GM18499 (cell line): Measurements from ENCODE around the gene ATF7.

Experiments used
- ATAC-seq: cut with Tn5 transposase; IDR thresholded peaks from one replicate; pipeline ENCODE4 v1.9.1; 2021; ENCODE audit warnings: moderate number of reproducible peaks; ENCODE audit not compliant: insufficient read depth, unreplicated experiment

Gene ATF7

DNA sequence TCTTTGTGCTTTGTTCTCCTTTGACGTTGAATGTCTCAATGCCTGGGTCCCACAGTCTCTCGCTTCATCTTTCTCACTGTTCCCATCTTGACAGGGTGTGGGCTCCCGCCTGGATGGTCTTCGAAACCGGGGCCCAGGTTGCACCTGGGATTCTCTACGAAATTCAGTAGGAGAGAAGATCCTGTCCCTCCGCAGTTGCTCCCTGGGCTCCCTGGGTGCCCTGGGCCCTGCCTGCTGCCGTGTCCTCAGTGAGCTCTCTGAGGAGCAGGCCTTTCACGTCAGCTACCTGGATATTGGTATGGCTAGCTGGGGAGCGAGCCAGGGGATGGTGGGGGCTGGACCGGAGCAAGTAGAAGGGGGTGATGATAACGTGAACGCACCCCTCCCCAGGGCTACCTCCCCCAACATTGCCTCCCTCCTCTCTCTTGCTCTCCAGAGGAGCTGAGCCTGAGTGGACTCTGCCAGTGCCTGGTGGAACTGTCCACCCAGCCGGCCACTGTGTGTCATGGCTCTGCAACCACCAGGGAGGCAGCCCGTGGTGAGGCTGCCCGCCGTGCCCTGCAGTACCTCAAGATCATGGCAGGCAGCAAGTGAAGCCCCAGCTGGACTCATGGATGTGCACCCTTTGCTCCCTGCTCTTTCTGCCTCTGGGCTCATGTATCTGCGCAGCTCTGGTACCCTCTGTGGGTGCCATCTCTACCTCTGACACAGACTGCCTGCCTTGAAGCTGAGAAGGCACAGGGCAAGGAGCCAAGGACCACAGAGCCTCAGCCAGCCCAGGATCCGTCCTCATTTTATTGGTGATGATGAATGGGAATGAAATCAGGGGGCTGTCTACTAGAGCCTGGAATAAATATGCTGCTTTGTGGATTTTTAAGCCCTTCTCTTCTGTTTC is 120.4 kb downstream of the ATF7 start:
- no peak for ATAC-seq

DNA sequence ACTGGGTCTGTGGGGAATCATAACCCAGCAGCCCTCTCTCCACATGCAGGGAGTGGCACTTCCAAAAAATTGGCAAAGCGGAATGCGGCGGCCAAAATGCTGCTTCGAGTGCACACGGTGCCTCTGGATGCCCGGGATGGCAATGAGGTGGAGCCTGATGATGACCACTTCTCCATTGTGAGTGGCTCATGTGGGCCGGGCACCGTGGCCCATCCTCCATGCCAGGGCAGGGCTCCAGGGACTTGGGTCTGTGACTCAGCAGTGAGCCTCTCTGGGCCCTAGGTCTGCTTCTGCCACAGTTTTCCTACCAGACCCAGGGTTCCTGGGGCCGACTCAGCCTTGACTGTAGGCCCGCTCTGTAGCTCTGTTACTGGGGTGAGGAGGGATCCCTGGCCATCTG is 121.1 kb downstream of the ATF7 start:
- no peak for ATAC-seq

DNA sequence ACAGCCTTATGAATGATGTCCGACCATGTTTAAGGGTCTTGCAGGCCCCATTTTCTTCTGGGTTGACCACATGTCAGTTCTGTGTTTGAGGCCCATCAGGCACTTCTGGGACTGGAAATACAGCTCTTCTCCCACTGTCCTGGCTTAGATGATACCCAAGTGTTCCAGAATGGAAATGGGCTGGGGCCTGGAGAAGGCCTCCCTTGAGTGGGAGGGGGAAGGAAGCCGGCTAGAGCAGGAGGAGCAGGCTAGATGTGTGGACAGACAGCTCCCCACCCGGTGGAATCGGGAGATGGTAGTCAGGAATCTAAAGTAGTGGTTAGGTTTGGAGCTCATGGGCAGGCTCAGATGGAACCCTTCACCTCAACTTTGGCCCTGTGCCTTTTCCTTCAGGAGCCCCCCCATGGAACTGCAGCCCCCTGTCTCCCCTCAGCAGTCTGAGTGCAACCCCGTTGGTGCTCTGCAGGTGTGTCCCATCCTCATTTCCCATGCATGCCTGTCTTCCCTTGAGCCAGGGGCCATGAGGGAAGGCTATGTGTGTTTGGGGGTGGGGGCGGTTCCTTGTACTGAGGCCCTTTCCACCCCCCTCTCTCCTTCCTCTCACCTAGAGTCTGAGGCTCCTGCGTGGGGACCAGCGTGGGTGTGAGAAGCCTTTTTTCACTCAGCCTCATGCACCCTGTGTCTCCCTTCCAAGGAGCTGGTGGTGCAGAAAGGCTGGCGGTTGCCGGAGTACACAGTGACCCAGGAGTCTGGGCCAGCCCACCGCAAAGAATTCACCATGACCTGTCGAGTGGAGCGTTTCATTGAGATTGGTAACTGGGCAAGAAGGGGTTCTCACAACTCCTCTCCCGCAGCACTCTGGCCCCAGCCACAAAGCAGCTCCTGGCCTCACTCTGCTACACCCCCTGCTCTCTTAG is 121.9 kb downstream of the ATF7 start:
- ATAC-seq, result no peak

DNA sequence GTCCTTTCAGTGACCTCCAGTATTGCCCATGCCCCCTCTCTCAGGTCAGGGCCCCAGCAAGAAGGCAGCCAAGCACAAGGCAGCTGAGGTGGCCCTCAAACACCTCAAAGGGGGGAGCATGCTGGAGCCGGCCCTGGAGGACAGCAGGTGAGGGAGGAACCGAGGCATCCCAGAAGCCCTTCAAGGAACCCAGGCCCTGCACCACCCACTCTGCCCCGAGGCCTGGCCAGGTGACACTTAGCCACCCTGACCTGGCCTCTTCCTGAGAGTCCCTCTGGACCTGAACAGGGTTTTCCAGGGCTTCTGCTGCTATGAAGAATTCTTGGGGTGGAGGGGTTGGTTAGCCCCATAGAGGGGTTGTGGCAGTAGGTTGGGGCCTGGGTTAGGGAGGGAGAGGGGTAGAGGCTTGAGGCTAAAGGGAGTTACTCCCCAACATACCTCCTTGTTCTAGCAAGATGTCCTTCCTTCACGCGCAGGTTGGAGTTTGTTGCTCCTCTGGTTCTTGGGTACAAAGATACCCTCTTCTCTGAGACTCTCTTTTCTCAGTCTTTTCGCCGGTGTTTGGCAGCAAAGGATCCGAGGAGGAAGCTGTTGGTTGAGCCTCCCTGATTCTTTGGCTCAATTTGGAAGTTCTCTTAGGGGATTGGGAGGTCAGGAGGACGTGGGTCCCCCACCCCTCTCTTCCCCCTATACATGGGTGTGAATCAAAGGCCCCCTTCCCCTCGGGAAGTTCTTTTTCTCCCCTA is 123.0 kb downstream of the ATF7 start:
- ATAC-seq, result no peak

DNA sequence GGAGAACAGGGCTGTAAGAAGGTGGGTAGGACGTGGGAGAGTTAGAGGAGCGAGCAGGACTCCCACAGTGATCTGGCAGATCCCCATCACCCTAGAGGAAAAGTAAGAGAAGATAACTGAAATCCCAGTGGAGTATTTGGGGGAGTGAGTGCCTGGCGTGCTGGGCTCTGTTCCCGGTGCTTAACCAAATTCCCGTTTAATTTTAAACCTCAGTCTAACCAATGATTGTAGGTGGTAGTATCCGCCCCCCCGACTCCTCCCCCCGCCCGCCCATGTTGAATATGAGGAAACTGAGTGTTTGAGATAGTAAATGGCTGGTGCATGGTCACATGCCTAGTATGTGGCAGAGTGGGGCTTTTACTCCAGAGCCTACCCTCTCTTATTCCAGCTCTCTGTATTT is 123.9 kb downstream of the ATF7 start:
- no peak for ATAC-seq

DNA sequence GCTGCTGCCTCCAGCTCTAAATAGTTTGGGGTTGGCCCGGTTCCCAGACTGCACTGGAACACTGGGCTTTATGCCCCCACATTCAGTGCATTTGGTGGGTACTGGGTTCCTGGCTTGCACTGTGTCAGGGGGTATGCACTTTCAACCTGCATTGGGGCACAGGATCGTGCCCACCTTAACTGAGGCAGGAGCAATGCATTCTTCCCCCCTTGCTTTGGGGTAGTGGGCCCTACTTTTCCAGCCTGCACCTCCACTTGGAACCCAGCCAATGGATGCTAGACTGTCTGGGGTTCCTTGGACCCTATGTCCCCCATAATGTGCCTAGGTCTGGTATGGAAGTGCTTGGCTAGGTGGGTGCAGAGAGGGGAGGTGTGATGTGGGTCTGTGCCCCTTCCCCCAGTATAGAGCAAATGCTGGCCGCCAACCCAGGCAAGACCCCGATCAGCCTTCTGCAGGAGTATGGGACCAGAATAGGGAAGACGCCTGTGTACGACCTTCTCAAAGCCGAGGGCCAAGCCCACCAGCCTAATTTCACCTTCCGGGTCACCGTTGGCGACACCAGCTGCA is 124.5 kb downstream of the ATF7 start:
- ATAC-seq, result no peak

DNA sequence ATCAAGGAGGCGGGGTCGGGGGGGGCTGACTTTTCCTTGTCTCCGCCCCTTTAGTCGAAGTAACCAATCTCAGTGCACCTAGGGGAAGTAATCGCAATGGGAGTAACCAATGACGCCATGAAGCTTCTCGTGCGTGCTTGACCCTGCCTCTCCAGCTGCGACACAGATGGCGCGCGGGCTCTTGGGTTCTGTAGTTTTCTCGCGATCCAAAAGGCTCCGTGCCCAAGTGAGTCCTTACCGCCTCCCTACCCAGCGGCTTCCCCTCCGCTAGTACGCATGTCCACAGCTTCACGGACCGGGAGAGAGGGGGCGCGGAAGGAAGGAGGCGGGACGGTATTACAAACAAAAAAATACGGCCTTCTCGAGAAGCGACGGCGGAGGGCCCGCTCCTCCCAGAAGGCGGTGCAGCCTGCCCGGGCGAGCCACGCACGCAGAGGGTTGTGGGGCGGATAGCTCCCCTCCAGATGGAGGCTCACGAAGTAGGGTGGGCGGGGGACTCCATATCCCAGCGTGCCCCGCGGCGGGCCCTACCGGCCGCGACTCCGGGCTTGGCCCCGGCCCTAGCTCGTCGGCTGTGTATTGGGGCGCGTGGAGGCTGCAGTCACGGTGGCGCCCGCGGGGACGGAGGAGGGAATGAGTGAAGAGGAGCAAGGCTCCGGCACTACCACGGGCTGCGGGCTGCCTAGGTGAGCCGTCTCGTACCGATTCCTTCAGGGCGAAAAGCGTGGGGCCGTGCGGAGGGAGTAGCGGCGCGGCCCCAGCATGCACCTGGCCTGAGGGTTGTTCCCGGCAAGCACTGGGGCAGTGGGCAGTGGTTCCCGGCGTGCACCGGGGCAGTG is 125.2 kb downstream of the ATF7 start, which contains the start of gene TARBP2:
Gene TARBP2, plus strand, starts transcription at position 508 of the 839 bp plus-strand sequence. Its CDS starts 126 bp downstream, at position 634.
- peak; percentile 72 for ATAC-seq

DNA sequence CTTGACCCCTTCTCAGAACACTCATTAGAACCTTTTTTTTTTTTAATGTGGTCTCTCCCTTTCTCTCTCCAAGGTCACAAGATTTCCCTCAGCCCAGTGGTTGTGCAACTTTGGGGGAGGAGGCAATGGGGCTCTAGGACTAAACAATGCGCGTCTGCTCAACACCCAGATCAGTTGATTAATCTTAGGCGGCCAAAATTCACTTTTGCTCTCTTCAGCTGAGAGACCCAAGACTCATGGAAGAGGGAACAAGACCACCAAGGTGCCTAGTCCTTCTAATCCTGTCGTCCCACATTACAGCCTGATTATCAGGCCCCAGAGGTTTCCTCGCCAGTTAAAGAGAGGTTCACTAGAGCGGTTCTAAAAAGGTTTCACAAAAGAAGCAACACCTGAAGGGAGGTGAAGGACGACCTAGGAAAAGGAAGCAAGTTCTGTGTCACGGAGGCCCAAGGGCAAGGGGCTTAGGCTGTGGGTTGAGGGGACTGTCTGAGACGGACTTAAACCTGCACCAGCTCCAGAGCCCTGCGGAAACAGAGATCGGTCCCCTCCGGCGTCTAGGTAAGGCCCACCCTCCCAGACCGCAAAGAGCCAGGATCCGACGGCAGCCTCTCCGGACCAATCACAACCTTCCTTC is 125.9 kb downstream of the ATF7 start:
- ATAC-seq, result no peak

DNA sequence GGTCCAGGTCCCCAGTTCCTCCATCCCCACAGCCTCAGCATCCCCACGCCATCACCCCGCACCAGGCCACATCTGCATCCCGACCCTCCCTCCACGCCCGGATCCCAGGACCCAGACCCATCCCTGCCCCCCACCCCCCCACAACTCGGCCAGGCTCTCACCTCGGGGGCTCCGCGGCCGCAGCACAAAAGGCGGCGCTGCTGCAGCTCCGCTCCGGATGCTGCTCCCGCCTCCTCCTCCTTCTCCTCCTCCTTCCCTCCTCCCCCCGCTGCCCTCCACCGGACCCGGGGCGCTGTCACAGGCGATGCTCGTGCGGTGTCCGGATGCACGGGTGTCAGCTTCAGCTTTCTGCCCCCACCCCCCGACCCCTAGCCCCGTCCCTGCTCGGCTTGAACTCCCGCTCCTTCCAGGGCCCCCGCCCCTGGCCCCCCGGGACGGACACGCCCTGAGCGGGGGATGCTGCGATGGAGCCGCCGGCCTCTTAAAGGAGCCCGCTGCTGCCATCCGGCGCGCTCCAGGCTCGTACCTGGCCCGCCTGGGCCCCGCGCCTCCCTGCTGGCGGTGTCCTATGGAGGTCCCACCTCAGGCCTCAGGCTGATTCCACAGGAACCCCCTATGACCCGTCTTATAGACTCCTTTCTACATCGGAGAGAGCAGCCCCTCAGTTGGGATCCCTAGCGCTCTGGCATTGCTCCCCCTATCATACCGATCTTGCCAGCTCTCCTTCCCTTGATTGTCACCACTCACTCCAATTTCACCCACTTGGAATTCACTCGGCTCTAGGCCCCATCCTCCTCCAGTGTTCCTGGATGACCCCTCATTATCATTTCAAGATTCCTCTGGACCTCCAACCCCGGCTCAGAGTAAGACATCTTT is 126.7 kb downstream of the ATF7 start, which contains the start of gene MAP3K12:
Gene MAP3K12, minus strand, starts transcription at position 193 of the 876 bp plus-strand sequence. CDS start 12,067 bp downstream, outside the sequence.
- no peak for ATAC-seq

DNA sequence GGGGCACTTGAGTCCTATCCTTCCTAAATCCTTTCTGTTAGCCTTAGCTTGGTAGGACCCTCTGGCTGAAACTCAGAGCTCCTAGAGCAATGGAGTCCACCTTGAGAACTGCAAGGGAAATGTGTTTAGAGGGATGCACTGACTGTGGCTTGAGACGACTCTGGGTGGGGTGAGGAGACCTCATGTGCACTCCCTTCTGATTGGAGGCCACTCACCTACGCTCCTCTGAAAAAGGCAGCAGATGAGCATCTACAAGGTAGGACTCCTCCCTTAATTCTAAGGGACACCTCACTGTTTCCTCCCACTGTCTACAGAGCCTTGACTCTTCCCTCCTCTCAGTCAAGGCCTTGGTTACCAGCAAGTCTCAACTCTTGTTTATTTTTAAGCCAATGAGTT is 127.9 kb downstream of the ATF7 start:
- ATAC-seq, result no peak

DNA sequence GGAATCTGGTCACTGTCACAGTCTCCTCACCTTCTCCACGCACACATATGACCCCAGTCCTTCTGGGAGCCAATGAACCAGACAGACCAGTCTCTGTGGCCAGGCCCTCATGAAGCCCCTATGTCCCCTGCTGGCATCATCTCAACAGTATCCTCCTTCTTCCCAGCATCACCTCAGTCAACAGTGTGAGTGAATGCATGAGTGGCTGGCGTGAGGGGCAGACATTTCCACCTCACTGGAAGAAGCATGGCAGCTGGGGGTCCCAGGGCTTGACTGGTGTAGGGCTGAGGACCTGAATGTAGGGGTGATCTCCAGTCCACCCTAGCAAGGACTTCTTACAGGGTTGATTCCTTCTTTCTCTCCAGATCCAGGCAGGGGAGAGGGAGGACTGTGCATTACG is 128.7 kb downstream of the ATF7 start:
- ATAC-seq, result no peak

DNA sequence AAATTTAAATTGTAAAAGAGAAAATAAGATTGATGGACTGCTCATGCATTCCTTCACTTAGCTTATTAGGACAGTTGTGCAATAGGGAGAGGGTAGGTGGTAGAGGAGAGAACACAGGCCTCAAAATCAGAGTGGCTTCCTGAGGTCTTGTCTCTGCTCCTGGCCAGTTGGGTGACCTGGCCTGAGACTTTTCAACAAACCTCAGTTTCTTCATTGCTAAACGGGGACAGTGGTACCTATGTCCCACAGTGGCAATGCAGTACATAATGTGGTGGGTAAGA is 129.5 kb downstream of the ATF7 start:
- no peak for ATAC-seq

DNA sequence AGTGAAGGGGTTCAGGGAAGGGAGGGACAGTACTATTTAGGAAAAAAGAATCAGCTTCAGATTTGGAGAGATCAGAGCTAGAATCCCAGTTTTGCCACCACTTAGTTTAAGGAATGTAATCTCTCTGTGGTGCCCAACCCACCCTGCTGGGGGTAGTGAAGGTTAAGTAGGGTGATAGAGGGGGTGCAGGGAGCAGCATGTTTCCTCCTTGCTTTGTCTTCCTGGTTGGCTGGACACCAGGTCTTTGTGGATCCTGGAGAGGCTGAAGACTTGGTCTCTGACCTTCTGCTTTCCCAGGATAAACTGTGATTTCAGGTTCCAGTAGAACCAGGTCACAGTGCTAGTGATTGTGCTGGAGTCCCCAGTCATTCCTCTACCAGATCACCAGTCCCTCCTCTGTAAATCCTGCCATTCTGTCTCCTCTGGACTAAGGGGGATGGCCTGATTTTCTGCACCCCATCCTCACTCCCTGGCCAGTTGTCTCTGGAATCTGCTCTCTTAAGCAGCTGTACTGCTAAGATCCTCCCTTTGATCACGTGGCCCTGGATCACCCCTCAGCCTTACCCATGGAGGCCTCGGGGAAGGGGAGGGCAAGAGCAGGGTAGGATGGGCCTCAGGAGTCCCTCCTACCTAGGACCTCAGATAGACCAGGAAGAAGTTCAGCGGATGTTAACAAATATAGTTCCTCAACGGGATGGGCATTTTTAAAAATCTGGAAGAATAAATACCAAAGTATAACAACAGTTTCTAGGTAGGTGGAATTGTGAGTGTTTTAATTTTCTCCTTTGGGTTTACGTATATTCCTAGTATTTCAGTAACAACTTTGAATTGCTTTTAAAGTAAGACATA is 130.1 kb downstream of the ATF7 start:
- no peak for ATAC-seq

DNA sequence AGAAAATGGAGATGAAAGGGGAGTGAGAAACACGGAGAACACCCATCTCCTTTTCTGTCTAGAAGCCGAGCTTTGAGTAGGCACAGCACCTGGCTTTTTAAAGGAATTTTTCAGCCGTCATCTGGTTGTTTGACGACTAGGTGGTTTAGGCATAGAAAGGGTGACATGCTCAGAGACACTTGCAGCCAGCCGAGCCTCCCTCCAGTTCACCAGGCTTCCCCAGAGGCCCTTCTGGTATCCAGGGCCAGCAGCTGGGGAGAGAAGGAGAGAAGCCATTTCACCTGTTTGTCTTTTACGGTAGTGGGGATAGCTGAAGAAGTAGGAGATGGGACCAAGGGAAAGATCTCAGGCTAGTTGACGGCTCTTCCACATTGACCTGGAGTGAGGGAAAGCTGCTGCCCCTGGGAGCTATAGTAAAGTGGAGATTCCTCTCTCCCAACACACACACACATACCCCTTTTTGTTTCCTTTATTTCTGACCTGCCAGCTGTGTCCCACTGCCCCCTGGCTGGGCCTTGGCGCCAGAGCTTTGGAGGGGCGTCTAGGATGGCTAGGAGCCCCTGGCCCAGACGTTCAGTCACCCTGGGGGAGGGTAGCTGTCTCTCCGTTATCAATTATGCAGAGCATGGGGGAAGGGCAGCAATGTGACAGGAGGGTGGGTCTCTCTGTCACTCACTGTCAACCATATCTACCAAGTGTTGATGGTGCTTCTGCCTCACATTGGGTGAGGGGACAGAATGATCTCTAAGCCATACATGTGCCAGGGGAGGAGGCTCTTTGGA is 132.4 kb downstream of the ATF7 start:
- no peak for ATAC-seq

DNA sequence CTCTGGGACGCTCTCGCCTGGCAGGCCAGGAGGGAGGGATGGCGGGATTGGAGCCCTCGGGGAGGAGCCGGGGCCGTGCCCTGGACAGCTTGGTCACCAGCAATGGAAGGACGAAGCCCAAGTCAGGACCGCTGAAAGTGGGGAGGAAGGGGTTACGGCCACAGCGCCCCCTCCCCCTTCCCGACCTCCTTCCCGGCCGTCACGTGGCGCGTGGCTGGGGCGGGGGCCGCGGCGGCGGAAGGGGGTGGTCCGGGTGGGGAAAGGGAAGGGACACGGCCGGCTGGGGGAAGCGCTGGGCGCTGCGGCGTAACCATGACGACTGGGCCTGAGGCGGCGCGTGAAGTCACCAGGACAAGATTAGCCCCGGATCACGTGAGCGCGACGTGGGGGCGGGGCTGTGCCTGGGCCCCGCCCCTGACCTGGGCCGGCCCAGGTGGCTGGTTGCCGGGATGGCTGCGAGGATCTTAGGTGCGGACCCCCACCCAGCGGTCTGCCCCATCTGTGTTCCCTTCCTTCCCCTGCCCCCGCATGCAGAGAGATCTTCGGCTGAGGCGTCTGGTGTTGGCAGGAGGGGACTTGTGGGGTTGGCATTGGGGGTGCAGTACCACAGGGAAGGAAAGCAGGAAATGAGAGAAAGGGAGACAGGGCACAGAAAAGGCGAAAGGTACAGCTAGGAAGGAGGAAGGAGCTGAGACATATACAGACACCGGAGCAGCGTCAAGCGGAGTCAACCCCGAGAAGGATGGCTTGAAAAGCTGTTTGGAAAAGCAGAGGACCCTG is 133.2 kb downstream of the ATF7 start:
- no peak for ATAC-seq

DNA sequence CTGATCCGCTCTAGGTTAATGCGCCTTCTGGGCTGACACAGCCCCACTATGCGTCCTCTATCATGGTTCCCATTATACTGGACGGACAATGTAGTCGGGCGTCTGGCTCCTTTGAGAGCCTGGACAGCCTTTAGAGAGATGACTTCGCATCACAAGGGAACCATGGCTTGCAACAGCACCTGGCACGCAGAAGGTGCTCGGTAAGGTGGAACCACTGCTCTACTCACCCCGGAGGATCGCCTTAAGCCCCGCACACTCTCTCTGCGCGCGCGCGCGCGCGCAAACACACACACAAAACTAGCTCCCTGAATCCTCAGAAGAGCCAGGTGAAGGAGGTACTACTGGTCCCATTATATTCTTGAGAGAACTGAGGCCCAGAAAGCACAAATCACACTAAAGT is 134.0 kb downstream of the ATF7 start:
- ATAC-seq, result no peak
